ENCODE results near the gene BRME1. TPM values are rescaled to one million over a fixed set of nuclear protein-coding genes. Genes with fewer than 3 reads are reported as not detected.

BRME1 gene
- total RNA-seq, 1 donor from 2014 or later = 9.2 TPM

DNA sequence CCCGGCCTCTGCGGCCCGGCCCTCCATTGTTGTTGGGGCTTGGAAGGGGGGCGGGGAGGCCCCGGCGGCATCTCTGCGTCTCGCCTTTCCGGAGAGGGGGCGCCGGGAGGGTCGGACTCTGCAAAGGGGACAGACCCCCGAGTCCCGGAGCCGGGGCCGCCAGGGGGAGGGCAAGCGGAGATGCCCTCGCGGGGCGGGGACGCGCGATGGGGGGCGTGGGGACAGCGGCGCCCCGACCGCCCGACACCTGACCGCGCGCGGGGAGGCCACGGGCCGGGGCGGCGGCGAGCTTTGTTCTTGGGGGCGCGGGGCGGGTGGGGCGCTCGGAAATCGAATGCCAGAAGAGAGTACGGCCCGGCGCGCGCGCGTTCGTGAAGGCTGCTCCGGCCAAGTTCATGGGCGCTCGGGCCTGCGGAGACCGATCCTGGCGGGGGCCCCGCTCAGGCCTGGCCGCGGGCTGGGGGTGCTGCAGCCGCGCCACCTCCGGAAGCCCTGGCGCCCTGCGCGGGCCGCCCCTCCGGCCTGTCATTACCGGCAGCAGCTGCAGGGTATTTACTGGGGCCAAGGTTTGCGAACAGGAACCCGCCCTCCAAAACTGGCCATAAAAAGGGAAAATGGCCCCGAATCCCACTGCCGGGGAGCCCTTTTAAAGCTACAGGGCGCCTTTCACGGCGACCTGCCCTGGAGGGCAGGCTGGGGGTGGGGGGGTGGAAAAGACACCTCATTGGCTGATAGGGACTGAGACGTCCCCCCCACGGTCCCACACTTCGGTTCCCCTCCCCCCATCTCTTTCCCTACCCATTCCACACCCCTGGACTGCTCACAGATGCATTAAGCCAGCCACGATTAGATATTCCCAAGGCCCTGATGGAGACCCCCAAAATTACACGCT, 40.1 kb downstream of the BRME1 start:
- Mint-ChIP-seq H3K4me3 (peak overlapping the region; percentile 92), H3K27me3 (peaks cover 20% of the 10 kb centered on the region), H3K9me3 (no peaks in the 10 kb centered on the region), H3K27ac (peak overlapping the region; percentile 65), H3K4me1 (ENCODE audit: unreplicated experiment) (peaks cover 36% of the 10 kb centered on the region), H3K36me3 (no peaks in the 10 kb centered on the region)
- TF ChIP-seq, protein P1, sequence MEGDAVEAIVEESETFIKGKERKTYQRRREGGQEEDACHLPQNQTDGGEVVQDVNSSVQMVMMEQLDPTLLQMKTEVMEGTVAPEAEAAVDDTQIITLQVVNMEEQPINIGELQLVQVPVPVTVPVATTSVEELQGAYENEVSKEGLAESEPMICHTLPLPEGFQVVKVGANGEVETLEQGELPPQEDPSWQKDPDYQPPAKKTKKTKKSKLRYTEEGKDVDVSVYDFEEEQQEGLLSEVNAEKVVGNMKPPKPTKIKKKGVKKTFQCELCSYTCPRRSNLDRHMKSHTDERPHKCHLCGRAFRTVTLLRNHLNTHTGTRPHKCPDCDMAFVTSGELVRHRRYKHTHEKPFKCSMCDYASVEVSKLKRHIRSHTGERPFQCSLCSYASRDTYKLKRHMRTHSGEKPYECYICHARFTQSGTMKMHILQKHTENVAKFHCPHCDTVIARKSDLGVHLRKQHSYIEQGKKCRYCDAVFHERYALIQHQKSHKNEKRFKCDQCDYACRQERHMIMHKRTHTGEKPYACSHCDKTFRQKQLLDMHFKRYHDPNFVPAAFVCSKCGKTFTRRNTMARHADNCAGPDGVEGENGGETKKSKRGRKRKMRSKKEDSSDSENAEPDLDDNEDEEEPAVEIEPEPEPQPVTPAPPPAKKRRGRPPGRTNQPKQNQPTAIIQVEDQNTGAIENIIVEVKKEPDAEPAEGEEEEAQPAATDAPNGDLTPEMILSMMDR (conservative IDR thresholded peaks at IDR 0.05) = peak; percentile 12
- DNase-seq (ENCODE audit: extremely low spot score, unreplicated experiment) = no peak

DNA sequence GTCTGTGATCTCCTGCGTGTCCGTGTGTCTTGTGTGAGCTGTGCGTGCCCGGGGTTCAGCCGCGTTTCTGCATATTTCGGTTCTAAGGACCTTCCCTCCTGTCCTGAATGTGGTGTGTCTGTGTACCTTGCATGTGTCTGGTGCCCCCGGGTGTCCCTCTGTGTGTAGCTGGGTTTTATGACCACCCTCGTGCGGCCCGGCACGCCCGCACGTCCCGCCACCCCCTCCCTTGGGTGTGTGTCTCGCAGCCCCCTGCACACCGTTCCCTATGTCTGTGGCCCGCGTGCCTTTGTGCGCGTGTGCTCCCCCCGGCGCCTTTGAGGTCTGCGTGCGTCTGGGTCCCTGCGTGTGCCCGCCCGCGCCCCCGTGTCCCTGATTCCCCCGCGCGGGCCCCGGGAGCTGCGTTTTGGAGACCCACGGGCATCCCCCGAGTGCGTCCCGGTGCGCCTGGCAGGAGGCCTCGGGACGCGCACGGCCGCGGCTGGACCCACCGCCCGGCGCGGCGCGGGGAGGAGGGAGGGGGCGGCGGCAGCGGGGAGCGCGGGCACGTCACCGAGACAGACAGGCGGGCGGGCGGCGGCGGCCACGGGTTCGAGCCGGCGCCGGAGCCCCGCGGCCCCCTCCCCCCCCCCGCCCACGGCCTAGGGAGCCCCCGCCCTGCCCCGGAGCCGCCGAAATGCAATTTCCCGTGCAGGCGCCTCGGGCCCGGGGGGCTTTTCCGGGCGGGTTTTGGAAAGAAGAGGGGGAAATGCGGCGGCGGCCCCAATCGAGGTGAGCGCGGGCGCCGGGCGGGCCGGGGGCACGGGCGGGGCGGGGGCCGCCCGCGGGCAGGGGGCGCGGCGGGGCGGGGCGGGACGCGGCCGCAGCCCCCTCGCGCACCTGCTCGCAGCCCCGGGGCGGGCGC, 41.0 kb downstream of the BRME1 start:
- no peak for DNase-seq (ENCODE audit: extremely low spot score, unreplicated experiment)
- peak overlapping the region; percentile 80 for H3K27ac Mint-ChIP-seq

GRCh38 chr19:13864046-13864666, 41.8 kb downstream of the BRME1 start:
- Mint-ChIP-seq H3K9me3 (no peaks in the 10 kb centered on the region), H3K27me3 (peaks cover 20% of the 10 kb centered on the region), H3K27ac (peak overlapping the region; percentile 80), H3K4me1 (ENCODE audit: unreplicated experiment) (peaks cover 41% of the 10 kb centered on the region), H3K4me3 (peak overlapping the region; percentile 91), H3K36me3 (no peaks in the 10 kb centered on the region)
- TF ChIP-seq, protein P1 (conservative IDR thresholded peaks at IDR 0.05) = no peak
- DNase-seq (ENCODE audit: extremely low spot score, unreplicated experiment) = no peak

More for the DNA sequence above, 41.0 kb downstream of the BRME1 start:
- Mint-ChIP-seq H3K36me3 (no peaks in the 10 kb centered on the region), H3K4me1 (ENCODE audit: unreplicated experiment) (peaks cover 35% of the 10 kb centered on the region), H3K4me3 (peak overlapping the region; percentile 91), H3K27me3 (peaks cover 20% of the 10 kb centered on the region), H3K9me3 (no peaks in the 10 kb centered on the region)
- TF ChIP-seq, protein P1 (conservative IDR thresholded peaks at IDR 0.05) = no peak

GRCh38 chr19:13861714-13862531, 44.0 kb downstream of the BRME1 start:
- TF ChIP-seq, protein P1 (conservative IDR thresholded peaks at IDR 0.05) = peak; percentile 99
- peaks cover 36% of the 10 kb centered on the region for H3K4me1 Mint-ChIP-seq (ENCODE audit: unreplicated experiment)
- DNase-seq (ENCODE audit: extremely low spot score, unreplicated experiment) = peak; percentile 97
- H3K9me3 Mint-ChIP-seq = no peaks in the 10 kb centered on the region
- peak overlapping the region; percentile 84 for H3K4me3 Mint-ChIP-seq
- peak overlapping the region; percentile 83 for H3K27ac Mint-ChIP-seq
- H3K27me3 Mint-ChIP-seq = peaks cover 15% of the 10 kb centered on the region
- no peaks in the 10 kb centered on the region for H3K36me3 Mint-ChIP-seq

DNA sequence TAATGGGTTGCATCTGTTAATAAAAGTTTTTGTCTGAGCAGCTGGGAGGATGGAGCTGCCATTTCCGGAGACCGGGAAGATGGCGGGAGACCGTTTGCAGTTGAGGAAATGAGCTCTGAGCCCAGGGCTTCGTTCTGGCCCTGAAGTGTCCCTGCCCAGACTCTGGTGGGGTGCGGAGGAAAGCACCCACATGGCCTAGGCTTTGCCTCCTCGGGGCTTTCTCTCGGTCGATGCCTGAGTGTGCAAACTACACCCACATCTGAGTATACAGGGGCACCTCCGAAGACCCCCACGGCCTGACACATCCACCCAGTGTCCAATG, 44.6 kb downstream of the BRME1 start:
- peaks cover 31% of the 10 kb centered on the region for H3K4me1 Mint-ChIP-seq (ENCODE audit: unreplicated experiment)
- TF ChIP-seq, protein P1 (conservative IDR thresholded peaks at IDR 0.05) = no peak
- peaks cover 11% of the 10 kb centered on the region for H3K27me3 Mint-ChIP-seq
- peak overlapping the region; percentile 84 for H3K4me3 Mint-ChIP-seq
- no peaks in the 10 kb centered on the region for H3K36me3 Mint-ChIP-seq
- H3K9me3 Mint-ChIP-seq = no peaks in the 10 kb centered on the region
- H3K27ac Mint-ChIP-seq = no peak overlapping the region
- no peak for DNase-seq (ENCODE audit: extremely low spot score, unreplicated experiment)
